Ishikawa (cell line): ENCODE measurements around the gene ARNT2.

Experiments
- CEBPB ChIP-seq: IDR thresholded peaks from 2 replicates; pipeline ENCODE4 v1.6.1; 2012
- CREB1 ChIP-seq: IDR thresholded peaks from 2 replicates; pipeline ENCODE4 v1.6.1; 2012; ENCODE audit warnings: low read depth
- EGR1 ChIP-seq: IDR thresholded peaks from 2 replicates; pipeline ENCODE4 v1.6.1; 2012
- EP300 ChIP-seq: IDR thresholded peaks from 2 replicates; pipeline ENCODE4 v1.6.1; 2012; ENCODE audit warnings: borderline replicate concordance
- FOXM1 ChIP-seq: IDR thresholded peaks from 2 replicates; pipeline ENCODE4 v1.6.1; 2012; ENCODE audit warnings: low read depth, borderline replicate concordance
- NFIC ChIP-seq: IDR thresholded peaks from 2 replicates; pipeline ENCODE4 v1.6.1; 2012
- RAD21 ChIP-seq: IDR thresholded peaks from 2 replicates; pipeline ENCODE4 v1.6.1; 2012; ENCODE audit warnings: low read depth
- REST ChIP-seq: IDR thresholded peaks from 2 replicates; pipeline ENCODE4 v1.6.1; 2012; ENCODE audit warnings: low read depth, mild to moderate bottlenecking
- TAF1 ChIP-seq: IDR thresholded peaks from 2 replicates; pipeline ENCODE4 v1.6.1; 2012; ENCODE audit warnings: low read depth, mild to moderate bottlenecking
- TCF12 ChIP-seq: IDR thresholded peaks from 2 replicates; pipeline ENCODE4 v1.6.1; 2012; ENCODE audit warnings: low read depth
- TEAD4 ChIP-seq: IDR thresholded peaks from 2 replicates; pipeline ENCODE4 v1.6.1; 2012
- USF1 ChIP-seq: IDR thresholded peaks from 2 replicates; pipeline ENCODE4 v1.6.1; 2012
- YY1 ChIP-seq: IDR thresholded peaks from 2 replicates; pipeline ENCODE4 v1.6.1; 2012; ENCODE audit warnings: low read depth
- ZBTB7A ChIP-seq: IDR thresholded peaks from 2 replicates; pipeline ENCODE4 v1.6.1; 2012; ENCODE audit warnings: low read depth
- TF ChIP-seq, protein P1 (sequence below): IDR thresholded peaks from 2 replicates; pipeline ENCODE4 v1.6.1; 2012

Gene ARNT2

GRCh38 chr15:80585544-80586018 lies 181.4 kb downstream of the ARNT2 start:
- TF ChIP-seq RAD21 = peak; percentile 39
- TF ChIP-seq FOXM1 = no peak
- peak; percentile 37; the same call in 1 of the 2 replicates for TF ChIP-seq TEAD4
- no peak for TF ChIP-seq TCF12
- no peak for TF ChIP-seq NFIC

DNA sequence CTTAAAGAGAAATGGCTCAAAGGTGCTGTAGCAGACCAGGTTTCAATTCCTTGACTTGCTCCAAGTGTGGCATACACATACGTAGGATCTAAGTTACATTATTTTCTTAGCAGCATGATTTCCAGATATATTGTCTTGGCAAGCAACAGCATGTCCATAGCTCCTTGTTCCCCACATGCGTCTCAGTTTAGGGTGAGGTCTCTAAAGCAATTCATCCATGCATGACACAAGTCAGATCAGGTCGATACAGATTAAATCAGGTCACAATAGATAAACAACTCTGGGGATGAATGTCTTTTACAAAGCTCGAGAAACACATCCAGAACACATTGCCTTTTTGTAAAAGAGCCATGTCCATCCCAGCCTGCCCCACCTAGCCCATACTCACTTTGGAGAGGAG lies 182.0 kb downstream of the ARNT2 start:
- no peak for TF ChIP-seq FOXM1
- no peak for TF ChIP-seq TEAD4
- no peak for TF ChIP-seq TCF12
- TF ChIP-seq TAF1 = no peak
- no peak for TF ChIP-seq EP300
- TF ChIP-seq RAD21 = no peak
- no peak for TF ChIP-seq EGR1
- TF ChIP-seq USF1 = no peak
- no peak for TF ChIP-seq YY1
- no peak for TF ChIP-seq ZBTB7A
- TF ChIP-seq, protein P1, sequence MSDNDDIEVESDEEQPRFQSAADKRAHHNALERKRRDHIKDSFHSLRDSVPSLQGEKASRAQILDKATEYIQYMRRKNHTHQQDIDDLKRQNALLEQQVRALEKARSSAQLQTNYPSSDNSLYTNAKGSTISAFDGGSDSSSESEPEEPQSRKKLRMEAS = no peak
- TF ChIP-seq REST = no peak
- TF ChIP-seq CREB1 = no peak
- no peak for TF ChIP-seq NFIC
- no peak for TF ChIP-seq CEBPB

DNA sequence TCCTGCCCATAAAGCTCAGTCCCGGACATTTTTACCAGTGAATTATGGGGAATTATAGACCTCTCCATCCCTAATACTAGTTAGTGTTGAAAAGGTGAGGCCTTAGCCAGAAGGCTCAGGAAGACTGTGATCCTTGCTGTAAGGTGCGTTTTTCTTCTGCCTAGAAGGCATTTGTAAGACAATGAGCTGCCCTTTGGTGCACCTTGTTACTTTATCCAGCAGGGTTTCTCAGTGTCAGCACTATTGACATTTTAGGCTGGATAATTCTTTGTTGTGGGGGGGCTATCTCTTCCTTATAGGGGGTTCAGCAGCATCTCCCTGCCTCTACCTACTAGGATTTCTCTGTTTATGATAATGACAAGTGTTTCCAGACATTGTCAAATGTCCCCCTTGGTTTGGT lies 182.8 kb downstream of the ARNT2 start:
- TF ChIP-seq, protein P1 = no peak
- TF ChIP-seq FOXM1 (no peak), YY1 (no peak), TCF12 (no peak), USF1 (no peak), CEBPB (no peak), TEAD4 (no peak), EP300 (no peak), EGR1 (no peak), NFIC (no peak)

GRCh38 chr15:80587816-80588456 lies 183.8 kb downstream of the ARNT2 start:
- TF ChIP-seq TCF12 = no peak
- TF ChIP-seq YY1 = no peak
- no peak for TF ChIP-seq FOXM1
- TF ChIP-seq RAD21 = no peak
- TF ChIP-seq CREB1 = no peak
- TF ChIP-seq ZBTB7A = no peak
- no peak for TF ChIP-seq USF1
- TF ChIP-seq TAF1 = no peak
- no peak for TF ChIP-seq TEAD4
- TF ChIP-seq NFIC = no peak
- no peak for TF ChIP-seq EGR1
- TF ChIP-seq, protein P1 = no peak
- no peak for TF ChIP-seq EP300
- no peak for TF ChIP-seq REST
- no peak for TF ChIP-seq CEBPB

GRCh38 chr15:80588801-80589200 lies 184.6 kb downstream of the ARNT2 start:
- TF ChIP-seq TAF1 (no peak), USF1 (no peak), CEBPB (no peak), EP300 (no peak), NFIC (no peak), TCF12 (no peak), FOXM1 (no peak)
- TF ChIP-seq, protein P1 = no peak
